NB4 (cell line): ENCODE data around the gene USH2A.

ENCODE experiments used
- CTCF ChIP-seq: IDR thresholded peaks from one replicate; pipeline ENCODE4 v1.5.1; 2012; ENCODE audit warnings: low read depth, low read length
- POLR2A ChIP-seq: IDR thresholded peaks from 2 replicates; pipeline ENCODE4 v1.6.1; 2011; ENCODE audit warnings: mild to moderate bottlenecking; ENCODE audit not compliant: insufficient read length; ENCODE audit errors: extremely low read depth

DNA sequence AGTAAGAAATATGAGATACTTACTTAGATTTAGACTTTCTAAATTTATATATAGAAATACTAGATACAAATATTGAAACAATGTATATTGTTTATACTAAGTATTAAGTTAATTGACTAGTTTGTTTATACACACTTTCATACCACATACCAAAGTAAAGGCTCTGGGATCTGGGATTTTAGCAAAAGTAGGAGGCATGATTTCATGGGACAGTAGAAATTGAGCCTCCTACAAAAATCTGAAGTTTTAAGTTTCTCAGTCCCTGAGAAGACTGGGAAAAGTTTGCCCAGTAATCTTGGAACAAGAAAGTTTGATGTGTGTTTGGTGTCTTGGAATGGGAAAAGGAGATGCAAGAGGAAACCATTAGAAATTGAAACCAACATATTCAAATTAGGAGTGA, 825.3 kb downstream of the USH2A start:
- TF ChIP-seq CTCF (no peak), POLR2A (no peak)
